ENCODE measurements around the gene GABBR2. TPM values are rescaled to one million over a fixed set of nuclear protein-coding genes. Genes with fewer than 3 reads are reported as not detected.

Gene GABBR2
- total and polyA plus RNA-seq, 2 of the 8 experiments (the other 6 are each of a cell fraction or from before 2014, with no cell fraction given): 0.50 to 1.2 TPM

- Histone ChIP-seq H3K4me3 (ENCODE audit: extremely low read depth in 1 of 4, insufficient read depth in 2 of 4, low read depth in 3 of 4, low read length in 4 of 4) (no peak overlapping the region), H2BK15ac (ENCODE audit: low read length) (no peak overlapping the region), H3K36me3 (ENCODE audit: control insufficient read depth in 2 of 4, insufficient read depth in 4 of 4, low read length in 3 of 4) (no peaks in the 10 kb centered on the region), H3K23me2 (ENCODE audit: low read depth, low read length) (no peaks in the 10 kb centered on the region), H2BK20ac (ENCODE audit: low read length) (no peak overlapping the region), H3K9ac (replicated peaks in 1 of 4; ENCODE audit: extremely low read depth in 1 of 4, low read depth in 3 of 4, low read length in 3 of 4) (no peak overlapping the region), H3K4me1 (replicated peaks in 1 of 4; ENCODE audit: control insufficient read depth in 3 of 4, insufficient read depth in 4 of 4, low read length in 3 of 4) (no peaks in the 10 kb centered on the region), H3K79me2 (ENCODE audit: control insufficient read depth in 1 of 2, insufficient read depth in 2 of 2, low read length in 2 of 2) (no peaks in the 10 kb centered on the region), H3K4ac (replicated peaks; ENCODE audit: insufficient read length, low read depth, low read length) (no peak overlapping the region), H4K5ac (ENCODE audit: insufficient read length, low read depth, low read length) (no peak overlapping the region), H2BK120ac (replicated peaks; ENCODE audit: low read depth, low read length) (no peak overlapping the region), H3K56ac (replicated peaks; ENCODE audit: insufficient read length, low read depth, low read length) (no peak overlapping the region), H3K14ac (ENCODE audit: insufficient read length) (no peak overlapping the region), H3K79me1 (ENCODE audit: low read depth, low read length) (no peaks in the 10 kb centered on the region), H3K4me2 (ENCODE audit: insufficient read depth in 1 of 2, low read depth in 2 of 2, low read length in 2 of 2) (no peak overlapping the region), H3K23ac (ENCODE audit: insufficient read length) (no peak overlapping the region), H3K9me3 (ENCODE audit: insufficient read depth in 2 of 2, low read depth in 1 of 2, low read length in 1 of 2) (no peaks in the 10 kb centered on the region), H2AFZ (ENCODE audit: low read length) (no peak overlapping the region), H3K27ac (ENCODE audit: low read depth, low read length) (no peak overlapping the region), H2BK5ac (ENCODE audit: low read depth, low read length) (no peak overlapping the region), H3K27me3 (replicated peaks in 1 of 4; ENCODE audit: control insufficient read depth in 3 of 4, extremely low read depth in 1 of 4, insufficient read depth in 3 of 4, low read length in 3 of 4) (no peaks in the 10 kb centered on the region; a peak in 1 of 7 replicates), H4K91ac (replicated peaks; ENCODE audit: insufficient read length, low read length) (no peak overlapping the region), H3K18ac (ENCODE audit: extremely low read depth, low read length) (no peak overlapping the region), H2BK12ac (ENCODE audit: low read depth, low read length) (no peak overlapping the region), H2AK5ac (ENCODE audit: low read depth, low read length) (no peak overlapping the region), H4K8ac (ENCODE audit: extremely low read depth, insufficient read depth, low read length) (no peak overlapping the region), H4K20me1 (replicated peaks in 1 of 2; ENCODE audit: control insufficient read depth in 1 of 2, insufficient read depth in 2 of 2, low read length in 2 of 2) (no peaks in the 10 kb centered on the region)
- ChIA-PET POLR2A (ENCODE audit: partially characterized antibody) (interaction anchor here (1.4 kb wide), 1 partner anchor 10 kb away, joined by 3 read pairs; no protein-coding TSS in a partner anchor), CTCF (ENCODE audit: partially characterized antibody) (interaction anchor here (0.9 to 2.3 kb wide), 3 partner anchors 13 to 160 kb away, joined by 3 to 9 read pairs (median 4); no protein-coding TSS in a partner anchor)
- no peak for FAIRE-seq
- 79% methylated on average over 2 of the region's 2 CpGs; no CpG with 5 or more reads in 1 of the 2 experiments for WGBS, 2 experiments (ENCODE audit: extremely low coverage in 1 of 2, insufficient coverage in 1 of 2, insufficient read length in 1 of 2, insufficient replicate concordance in 2 of 2, low coverage in 1 of 2, low lambda C conversion rate in 2 of 2, missing lambda C conversion rate in 1 of 2)
- DNase-seq (ENCODE audit: low read depth in 1 of 2, low spot score in 2 of 2): no peak
- TF ChIP-seq FOSL1 (IDR thresholded peaks at IDR 0.05; ENCODE audit: insufficient read depth, low read depth, low read length): no peak
- TF ChIP-seq SIRT6 (IDR thresholded peaks at IDR 0.05; ENCODE audit: low read length): no peak
- TF ChIP-seq CHD1 (IDR thresholded peaks at IDR 0.05; ENCODE audit: low read depth, low read length): no peak
- TF ChIP-seq EZH2 (IDR thresholded peaks at IDR 0.05; ENCODE audit: low read depth, low read length, severe bottlenecking): no peak
- TF ChIP-seq CBX8 (IDR thresholded peaks at IDR 0.05; ENCODE audit: borderline replicate concordance, low read depth, low read length): no peak
- TF ChIP-seq ATF2 (IDR thresholded peaks at IDR 0.05; ENCODE audit: low read length): no peak
- TF ChIP-seq EGR1 (IDR thresholded peaks at IDR 0.05; ENCODE audit: borderline replicate concordance, low read depth, low read length): no peak
- TF ChIP-seq ASH2L (IDR thresholded peaks at IDR 0.05; ENCODE audit: low read length): no peak
- no peak for TF ChIP-seq SIX5 (IDR thresholded peaks at IDR 0.05; ENCODE audit: low read depth, low read length)
- no peak for TF ChIP-seq TAF1 (IDR thresholded peaks at IDR 0.05; ENCODE audit: low read depth, low read length)
- no peak for TF ChIP-seq PHF8 (conservative IDR thresholded peaks at IDR 0.05; ENCODE audit: low read depth, low read length)
- TF ChIP-seq SP2 (IDR thresholded peaks at IDR 0.05; ENCODE audit: low read length): no peak
- no peak for TF ChIP-seq SRF (IDR thresholded peaks at IDR 0.05; ENCODE audit: low read depth, low read length)
- no peak for TF ChIP-seq TBP (IDR thresholded peaks at IDR 0.05; ENCODE audit: low read depth, low read length)
Measured at GRCh38 chr9:98614941-98615340, 93.8 kb downstream of the GABBR2 start.

Measured in H1 (cell line).